ENCODE measurements around the gene PARD3. TPM values are rescaled to one million over a fixed set of nuclear protein-coding genes. Genes with fewer than 3 reads are reported as not detected.

PARD3 gene
- total RNA-seq, 2 donors from 2014 or later, result 31.6 to 41.6 TPM

DNA sequence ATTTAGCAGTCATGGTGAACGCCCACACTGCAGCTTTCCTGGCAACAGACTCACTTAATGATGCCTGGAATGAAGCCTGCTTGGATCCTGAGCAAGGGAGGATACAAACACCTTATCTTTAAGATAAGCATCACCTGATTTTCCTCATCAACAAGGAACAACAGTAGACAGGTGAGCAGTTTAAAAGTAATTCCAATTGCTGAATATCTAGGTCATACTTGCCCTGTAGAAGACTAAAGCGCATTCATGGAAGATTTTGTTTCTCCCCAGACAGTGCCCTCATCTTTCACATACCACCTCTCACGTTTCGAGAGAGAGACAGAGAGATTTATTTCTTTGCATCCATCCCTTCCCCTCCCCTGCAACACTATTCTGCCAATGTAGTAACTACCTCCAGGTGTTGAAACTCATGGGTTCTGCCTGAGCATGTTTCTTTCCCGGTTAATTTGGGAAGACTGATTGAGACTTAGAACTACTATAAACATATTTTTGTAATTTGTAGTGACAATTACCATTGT lies 660.7 kb downstream of the PARD3 start:
- Histone ChIP-seq H3K9me3 (no peaks in the 10 kb centered on the region), H3K27me3 (no peaks in the 10 kb centered on the region), H3K36me3 (no peaks in the 10 kb centered on the region), H3K4me1 (peaks cover 0 to 6% of the 10 kb centered on the region in 2 donors), H3K27ac (no peak overlapping the region), H3K4me3 (no peak overlapping the region)
- TF ChIP-seq CTCF (IDR thresholded peaks at IDR 0.05), result no peak
- DNase-seq (ENCODE audit: low spot score), result no peak

DNA sequence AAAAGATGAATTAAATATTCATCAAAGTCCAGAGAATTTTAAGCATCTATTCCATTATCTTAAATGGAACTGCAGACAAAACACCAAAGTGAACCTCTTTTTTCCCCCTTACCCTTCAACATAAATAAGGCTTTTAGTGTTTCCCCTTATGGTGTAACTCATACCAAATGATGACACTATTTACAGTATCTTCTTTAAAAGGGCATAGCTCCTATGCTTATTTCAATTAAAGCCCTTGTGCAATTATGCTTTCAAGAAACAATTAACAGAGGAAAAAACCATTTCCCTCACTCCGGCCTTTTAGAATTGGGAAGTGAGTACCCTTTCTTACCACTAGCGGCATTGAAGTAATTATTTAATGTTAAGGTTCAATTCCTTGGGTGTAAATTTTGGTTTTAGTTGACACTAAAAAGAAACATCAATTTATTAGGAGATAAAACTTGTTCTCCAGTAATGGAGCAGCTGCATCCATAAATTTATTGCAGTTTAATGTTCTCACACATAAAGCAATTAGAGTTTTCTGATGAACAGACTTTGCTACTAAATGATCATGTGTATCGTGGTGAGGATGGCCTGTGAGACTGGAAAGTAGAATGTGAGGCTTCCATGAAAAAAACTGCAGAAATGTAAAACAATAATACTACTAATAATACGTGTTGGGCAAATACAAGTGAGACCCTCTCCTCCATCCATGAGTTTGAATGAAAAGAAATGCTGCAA lies 661.3 kb downstream of the PARD3 start:
- no peak overlapping the region for H3K27ac ChIP-seq
- no peaks in the 10 kb centered on the region for H3K9me3 ChIP-seq
- H3K36me3 ChIP-seq, result no peaks in the 10 kb centered on the region
- peaks cover 0 to 6% of the 10 kb centered on the region in 2 donors for H3K4me1 ChIP-seq
- H3K27me3 ChIP-seq, result no peaks in the 10 kb centered on the region
- H3K4me3 ChIP-seq, result no peak overlapping the region
- TF ChIP-seq CTCF (IDR thresholded peaks at IDR 0.05), result no peak
- no peak for DNase-seq (ENCODE audit: low spot score)

GRCh38 chr10:34152434-34152833 lies 662.7 kb downstream of the PARD3 start:
- TF ChIP-seq CTCF (IDR thresholded peaks at IDR 0.05), result no peak
- no peak overlapping the region for H3K4me3 ChIP-seq
- H3K9me3 ChIP-seq, result no peaks in the 10 kb centered on the region
- H3K36me3 ChIP-seq, result no peaks in the 10 kb centered on the region
- no peak for DNase-seq (ENCODE audit: low spot score)
- no peak overlapping the region for H3K27ac ChIP-seq
- peaks cover 0 to 6% of the 10 kb centered on the region in 2 donors for H3K4me1 ChIP-seq
- no peaks in the 10 kb centered on the region for H3K27me3 ChIP-seq

GRCh38 chr10:34151931-34152330 lies 663.2 kb downstream of the PARD3 start:
- H3K27me3 ChIP-seq, result no peaks in the 10 kb centered on the region
- no peaks in the 10 kb centered on the region for H3K9me3 ChIP-seq
- H3K36me3 ChIP-seq, result no peaks in the 10 kb centered on the region
- DNase-seq (ENCODE audit: low spot score), result no peak
- no peak overlapping the region for H3K4me3 ChIP-seq
- TF ChIP-seq CTCF (IDR thresholded peaks at IDR 0.05), result no peak
- no peak overlapping the region for H3K27ac ChIP-seq
- H3K4me1 ChIP-seq, result peaks cover 0 to 1% of the 10 kb centered on the region in 2 donors

GRCh38 chr10:34151481-34151880 lies 663.6 kb downstream of the PARD3 start:
- Histone ChIP-seq H3K4me1 (no peaks in the 10 kb centered on the region), H3K4me3 (no peak overlapping the region), H3K27ac (no peak overlapping the region), H3K36me3 (no peaks in the 10 kb centered on the region), H3K27me3 (no peaks in the 10 kb centered on the region), H3K9me3 (no peaks in the 10 kb centered on the region)
- no peak for TF ChIP-seq CTCF (IDR thresholded peaks at IDR 0.05)
- no peak for DNase-seq (ENCODE audit: low spot score)

- Histone ChIP-seq H3K27me3 (no peaks in the 10 kb centered on the region), H3K4me1 (no peaks in the 10 kb centered on the region), H3K36me3 (no peaks in the 10 kb centered on the region), H3K27ac (no peak overlapping the region), H3K9me3 (no peaks in the 10 kb centered on the region), H3K4me3 (no peak overlapping the region)
- DNase-seq (ENCODE audit: low spot score), result no peak
- TF ChIP-seq CTCF (IDR thresholded peaks at IDR 0.05), result no peak
Measured at GRCh38 chr10:34150103-34150502, 665.0 kb downstream of the PARD3 start.
